Inflammatory macrophage (primary cell): Measurements from ENCODE around the gene MYOZ2.

Experiments used
- DNase-seq, 2 donors: peaks; one replicate each; pipeline ENCODE4 v3.0.0-alpha.2; 2020 to 2022
- total RNA-seq, 18 experiments: gene quantifications; one replicate each; lab custom pipeline; 2026; ENCODE audit warnings: mixed read lengths in 6 of 18, inconsistent platforms in 2 of 18; lab: John Stamatoyannopoulos, UW

The MYOZ2 gene
- 0 to 0.03 (median 0) reads per million in 18 experiments for total RNA-seq

DNA sequence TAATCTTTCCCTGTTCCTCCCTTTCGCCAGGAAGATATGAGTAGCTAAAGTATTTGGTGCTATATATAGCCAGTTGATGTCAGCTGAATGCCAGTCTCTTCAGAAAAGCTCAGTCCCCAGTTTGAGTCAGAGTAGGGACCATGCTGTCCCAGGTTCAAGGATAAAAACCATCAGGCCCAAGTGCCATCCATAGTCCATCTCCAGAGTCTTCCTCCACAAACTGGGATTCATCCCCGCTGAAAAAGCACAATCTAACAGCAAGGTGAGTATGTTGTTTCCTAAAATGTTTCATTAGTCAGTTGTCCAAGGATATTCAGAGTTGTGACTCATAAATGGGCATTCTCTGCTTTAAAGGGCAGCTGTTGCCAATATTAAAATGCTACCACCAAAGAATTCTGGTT, at the start of gene MYOZ2:
Gene MYOZ2, plus strand, starts transcription at position 112 of the 401 bp plus-strand sequence. CDS start 694 bp downstream, outside the sequence.
- no peak for DNase-seq

DNA sequence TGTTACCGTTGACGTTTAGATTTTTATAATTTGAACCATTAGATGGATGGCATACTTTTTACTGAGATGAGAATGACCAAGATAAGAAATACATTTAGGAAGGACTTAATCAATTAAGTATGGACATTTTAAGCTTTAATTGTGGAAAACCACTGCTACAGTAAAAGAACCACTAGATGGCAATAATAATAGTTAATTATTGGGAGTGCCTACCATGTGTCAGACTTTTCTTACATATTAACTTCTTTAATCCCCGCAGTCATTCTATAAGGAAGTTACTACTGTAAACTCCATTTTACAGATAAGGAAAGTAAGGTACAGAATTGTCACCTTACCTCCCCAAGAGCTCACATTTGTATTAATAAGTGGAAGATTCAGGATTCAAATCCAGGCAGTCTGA, 48.5 kb upstream of the MYOZ2 start:
- DNase-seq: peak in 1 of 2 donors; percentile 28

DNA sequence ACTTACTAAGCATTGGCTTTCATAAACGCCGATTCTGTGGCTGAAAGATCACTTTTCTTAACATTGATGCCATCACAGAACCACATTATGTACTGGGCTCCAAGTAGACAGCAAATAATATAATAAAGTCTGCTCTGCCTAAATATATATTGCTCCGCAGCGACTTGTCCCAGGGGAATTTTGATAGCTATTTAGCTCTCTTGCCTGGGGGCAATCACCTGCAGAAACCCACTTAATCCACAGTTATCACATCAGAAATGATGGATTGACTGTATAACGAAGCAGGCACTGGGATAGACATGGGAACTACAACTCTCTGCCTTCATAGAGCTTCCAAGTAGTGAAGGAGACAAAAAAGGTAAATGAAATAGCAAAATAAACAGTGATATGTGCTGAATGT, 48.0 kb upstream of the MYOZ2 start:
- DNase-seq: no peak

DNA sequence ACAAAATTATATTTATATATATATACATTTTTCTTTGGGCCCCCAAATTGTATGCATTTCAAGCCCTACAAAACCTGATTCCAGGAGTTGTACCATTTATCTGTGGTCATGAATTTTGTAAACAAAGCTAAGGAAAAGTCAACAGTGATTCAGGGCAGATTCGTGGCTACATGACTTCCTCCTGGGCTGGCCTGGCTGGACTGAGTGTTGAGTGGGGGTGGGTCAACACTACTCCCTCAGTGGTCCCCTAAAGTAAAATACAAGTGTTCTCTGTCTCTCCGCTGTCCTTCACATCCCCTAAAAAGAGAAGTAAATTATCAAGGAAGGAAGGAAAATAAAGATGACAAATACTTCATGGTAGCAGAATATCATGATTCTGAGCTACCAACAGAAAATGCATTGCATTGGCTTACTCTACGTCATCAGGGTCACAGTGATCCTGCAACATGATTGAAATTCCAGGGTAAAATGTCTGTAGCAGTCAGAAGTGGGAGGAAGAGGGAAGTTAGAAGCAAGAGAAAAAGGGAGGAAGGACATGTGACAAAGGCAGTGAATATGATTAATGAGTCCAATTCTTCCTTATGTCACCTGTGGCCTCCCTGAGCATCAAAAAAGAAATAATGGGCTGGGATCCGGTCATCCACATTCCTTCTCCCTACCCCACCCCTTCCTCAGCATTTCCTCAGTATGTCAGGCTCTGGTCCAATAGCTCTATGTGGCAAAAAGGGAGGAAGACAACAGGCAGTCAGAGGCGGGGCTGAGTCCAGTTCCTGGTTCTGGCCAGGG, 42.4 kb upstream of the MYOZ2 start:
- peak; percentile 17 to 28 for DNase-seq

DNA sequence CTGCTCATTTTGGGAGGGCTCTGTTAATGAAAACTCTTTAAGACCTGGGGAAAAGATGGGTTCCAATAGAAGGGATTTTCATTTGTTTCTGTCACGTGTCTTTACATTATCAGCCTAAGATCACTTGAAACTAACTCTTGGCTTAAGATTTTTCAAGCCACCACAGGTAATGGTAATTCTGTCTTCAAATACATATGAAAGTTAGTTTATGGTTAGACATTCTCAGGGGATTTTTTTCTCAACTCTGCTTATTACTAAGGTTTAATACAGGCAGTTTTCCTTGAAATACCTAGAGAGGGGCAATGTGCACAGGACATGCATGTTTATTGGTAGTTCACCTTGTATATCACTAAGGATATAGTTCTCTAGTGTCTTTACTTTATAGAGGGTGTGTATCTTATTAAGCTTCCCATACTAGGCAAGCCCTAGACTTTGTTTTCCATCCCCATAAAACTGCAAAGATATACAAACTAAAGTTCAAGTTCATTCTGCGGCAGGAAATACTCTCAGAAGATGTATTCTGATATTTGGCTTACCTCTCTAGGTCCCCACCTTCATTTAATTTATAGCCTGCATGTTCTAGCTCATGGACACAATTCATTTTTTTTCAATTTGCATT, 38.2 kb upstream of the MYOZ2 start:
- DNase-seq: no peak

DNA sequence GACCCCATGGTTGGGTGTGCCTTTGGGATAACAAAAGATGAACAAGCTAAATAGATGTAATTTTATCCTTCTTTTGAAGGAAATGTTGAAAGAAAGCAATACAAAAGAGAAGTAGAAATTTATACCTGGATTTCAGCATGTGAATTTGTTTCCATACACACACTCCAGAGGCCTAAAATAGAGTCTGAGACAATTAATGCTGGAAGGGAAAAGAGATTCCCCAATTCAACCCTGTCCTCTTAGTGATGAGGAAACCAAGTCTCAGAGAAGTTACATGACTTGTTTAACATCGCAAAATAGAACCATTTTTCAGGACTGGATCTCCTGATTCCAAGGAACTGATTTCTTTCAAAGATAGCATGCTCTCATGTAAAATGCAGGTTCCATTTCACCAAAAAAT, 37.3 kb upstream of the MYOZ2 start:
- DNase-seq: no peak

DNA sequence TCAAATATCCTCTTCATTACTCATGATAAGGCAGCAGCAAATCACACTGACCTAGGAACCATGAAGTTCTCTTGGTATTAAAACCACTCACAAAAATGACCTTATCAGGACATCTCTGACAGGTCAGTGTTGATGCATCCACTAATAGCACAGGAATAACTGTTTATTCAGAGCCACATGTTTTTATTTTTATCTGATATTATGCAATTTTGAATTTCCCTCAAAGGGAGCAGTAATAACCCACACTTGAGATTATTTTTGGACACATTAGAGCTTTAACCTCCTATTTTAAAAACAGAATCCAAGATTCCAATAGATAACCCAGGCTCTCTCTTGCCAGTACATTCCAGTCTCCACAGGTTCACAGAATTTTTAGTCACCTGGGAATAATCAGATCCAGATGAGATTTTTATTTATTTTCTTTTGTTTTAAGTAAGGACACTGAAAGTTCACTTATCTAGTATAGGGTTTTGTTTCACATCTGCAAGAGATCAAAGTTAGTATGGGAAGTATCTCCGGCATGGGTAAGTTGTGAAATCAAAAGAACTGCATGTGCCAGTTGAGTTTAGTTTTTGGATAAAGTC, 36.3 kb upstream of the MYOZ2 start:
- peak in 1 of 2 donors; percentile 24 for DNase-seq

DNA sequence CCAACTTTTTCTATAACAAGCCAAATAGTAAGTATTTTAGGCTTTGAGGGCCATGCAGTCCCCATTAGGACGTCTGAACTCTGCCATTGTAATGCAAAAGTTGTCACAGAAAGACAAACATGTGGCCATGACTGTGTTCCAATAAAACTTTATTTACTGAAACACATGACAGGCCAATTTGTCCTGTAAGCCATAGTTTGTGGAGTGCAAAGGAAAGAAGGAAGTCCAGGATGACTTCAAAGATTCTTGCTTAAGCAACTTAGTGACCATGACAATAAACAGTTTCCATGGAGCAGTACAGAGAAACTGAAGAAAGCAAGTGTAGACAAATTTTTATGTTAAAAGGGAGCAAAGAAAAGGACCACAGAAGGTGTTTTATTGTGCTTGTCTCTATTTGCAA, 35.0 kb upstream of the MYOZ2 start:
- peak; percentile 76 to 84 for DNase-seq

DNA sequence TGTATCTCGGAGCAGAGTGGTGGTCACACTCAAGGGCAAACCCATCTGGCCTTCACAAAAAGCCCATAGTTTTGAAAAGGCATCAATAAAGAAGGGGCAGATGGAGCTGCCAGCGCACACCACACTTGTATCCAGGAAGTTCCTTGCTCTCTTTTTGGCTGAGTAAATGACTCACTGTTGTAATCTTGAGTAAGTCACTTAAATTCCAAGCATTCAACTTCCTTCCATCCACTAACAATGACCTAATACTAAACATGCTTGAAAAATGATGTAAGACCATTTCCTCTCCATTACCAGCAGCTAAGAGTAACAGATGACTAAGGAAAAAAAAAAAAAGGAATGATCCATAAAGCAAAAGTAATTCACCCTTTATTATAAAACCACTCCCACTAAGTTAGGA, 32.4 kb upstream of the MYOZ2 start:
- peak; percentile 76 to 93 for DNase-seq

DNA sequence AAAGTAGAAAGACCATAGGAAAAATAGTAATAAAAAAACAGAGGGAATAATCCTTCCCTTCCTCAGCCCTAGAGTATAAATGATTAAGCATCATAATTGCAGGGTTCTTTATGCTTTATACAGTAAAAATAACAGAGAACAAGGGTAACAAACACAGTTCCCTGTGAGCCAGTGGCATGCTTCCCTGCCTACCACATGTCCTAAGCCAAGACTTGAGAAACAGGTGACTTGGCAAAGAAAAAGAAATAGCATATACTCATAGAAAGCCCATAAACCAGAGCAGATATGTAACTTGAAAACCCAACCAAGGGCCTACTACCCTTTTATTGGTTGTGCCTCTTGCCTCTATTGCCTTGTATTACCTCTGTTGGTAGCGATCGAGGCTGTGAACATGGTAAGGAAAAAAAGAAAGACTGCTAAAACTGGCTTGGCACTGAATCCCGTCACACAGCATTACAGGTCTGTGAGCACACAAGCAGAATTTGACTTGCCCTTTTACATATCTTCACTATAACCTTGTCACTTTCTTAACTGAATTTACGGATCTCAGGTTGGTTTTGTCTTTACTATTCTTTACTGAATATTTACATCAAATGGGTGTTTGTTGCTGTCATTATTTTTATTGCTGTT, 30.9 kb upstream of the MYOZ2 start:
- DNase-seq: no peak

DNA sequence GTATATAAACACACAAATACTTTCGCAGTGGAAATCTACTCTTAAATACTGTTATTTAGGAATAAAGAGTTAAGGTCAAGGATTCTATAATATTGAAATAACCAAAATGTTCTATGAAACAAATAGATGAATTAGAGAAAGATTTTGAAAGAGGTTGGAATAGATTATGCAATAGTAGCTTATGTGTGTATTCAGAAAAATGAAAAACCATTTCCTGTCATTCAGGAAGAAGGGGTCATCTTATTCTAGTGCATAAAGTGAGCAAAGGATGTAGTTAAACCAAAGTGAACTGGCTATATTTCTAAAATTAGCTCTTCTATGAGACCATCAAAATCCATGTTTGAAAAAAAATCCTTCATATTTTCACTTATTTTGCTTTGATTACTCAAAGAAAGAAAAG, 30.0 kb upstream of the MYOZ2 start:
- DNase-seq: peak in 1 of 2 donors; percentile 19

DNA sequence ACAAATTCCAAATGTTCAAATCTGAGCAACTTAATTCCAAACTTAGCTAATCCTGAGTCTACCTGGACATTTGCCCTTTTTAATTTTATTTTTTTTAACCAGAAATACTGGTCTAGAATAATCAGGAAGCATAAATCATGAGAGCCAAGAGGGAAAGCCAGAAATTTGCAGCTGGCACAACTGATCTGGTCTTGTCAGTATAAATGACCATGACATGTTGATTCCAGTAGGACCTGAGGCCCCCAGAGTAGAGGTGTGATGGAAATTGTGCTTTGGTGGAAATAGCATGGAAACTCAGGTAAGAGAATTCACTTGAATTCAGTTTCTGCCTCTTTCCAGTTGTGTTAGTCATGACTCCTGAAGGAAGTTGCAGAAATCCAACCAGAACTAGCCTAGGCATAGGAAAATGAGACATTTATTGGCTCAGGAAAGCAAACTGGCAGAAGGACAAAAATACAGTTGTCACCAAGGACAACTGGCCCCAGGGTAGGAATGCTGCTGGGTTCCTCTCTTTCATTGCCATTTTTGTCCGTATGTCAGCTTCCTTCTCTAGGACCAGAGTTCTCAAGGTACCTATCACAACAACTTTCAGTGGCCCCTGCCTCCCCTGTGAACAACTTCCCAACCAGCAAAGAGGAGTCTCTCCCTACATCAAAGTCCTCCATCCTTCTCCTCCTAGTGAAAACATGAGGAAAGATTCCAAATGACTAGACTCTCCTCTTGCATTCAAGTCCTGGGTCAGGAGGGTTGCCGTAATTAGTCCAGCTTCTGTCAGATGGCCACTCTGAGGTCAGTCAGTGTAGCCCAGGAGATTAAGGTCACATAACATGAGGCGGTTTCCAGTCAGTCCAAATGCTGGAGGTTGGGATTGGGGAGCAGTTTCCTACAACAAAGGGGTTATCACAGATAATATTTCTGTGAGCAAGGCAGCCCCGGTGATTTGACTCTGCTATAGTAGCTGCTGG, 29.3 kb upstream of the MYOZ2 start:
- DNase-seq: no peak

DNA sequence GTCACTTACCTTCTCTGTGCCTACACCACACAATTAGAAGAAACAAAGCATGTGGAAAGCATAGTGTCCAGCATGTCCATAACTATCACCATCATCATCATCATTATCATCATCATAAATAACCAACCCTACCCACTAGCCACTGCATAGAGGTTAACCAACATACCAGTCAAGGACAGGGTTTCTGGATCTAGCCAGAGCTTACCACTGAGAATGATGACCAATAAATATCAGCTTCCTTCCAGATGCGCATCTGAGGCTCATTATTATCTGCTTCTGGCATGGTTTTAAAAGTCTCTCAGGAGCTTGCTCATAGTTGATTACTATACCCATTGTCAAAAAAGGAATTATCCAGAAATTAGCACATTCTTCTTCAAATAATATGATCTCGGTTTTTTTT, 25.5 kb upstream of the MYOZ2 start:
- no peak for DNase-seq

DNA sequence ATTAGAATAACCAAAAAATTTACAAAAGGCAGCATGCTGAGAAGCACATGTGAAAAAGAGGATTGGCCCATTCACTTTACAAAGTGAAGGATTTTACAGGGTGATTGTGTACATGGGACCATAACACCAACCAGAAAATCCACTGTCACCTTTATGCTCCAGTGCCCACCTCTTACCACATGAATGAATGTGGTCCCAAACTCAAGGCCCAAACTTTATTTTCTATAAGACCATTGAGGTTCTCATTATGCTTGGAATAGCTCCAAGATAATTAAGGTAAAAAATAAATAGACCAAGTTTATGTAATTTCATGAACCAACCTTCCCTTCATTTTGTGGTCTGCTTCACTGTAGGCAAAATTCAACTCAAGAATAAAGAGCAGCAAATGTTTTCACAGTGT, 24.3 kb upstream of the MYOZ2 start:
- no peak for DNase-seq

DNA sequence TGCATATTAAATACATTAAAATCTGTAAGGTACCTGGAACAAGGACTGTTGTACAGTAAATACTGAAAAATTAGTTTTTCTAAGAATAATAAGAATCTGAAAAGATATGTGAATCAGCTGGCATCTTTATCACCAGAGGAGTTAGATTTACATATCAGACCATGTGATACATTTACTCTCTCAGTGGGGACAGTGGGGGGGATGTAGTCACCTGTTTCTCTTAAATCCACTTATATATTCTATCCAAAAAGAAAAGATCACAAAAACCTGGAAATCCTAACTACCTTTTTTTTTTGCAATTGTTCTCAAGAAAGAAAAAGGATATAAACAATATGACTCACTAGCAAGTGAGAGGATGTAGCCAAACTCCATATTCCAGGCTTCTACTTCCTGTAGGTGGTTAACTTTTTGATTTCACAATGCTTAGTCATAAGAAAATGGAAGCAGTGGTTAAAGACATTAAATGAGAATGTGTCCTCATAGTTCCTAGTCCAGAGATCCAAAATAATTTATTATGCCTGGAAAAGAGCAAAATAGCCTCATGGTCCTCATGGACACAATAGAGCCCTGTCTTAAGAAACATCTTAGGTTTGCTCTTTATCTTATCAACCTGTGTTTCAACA, 22.5 kb upstream of the MYOZ2 start:
- DNase-seq: peak; percentile 78 to 92

DNA sequence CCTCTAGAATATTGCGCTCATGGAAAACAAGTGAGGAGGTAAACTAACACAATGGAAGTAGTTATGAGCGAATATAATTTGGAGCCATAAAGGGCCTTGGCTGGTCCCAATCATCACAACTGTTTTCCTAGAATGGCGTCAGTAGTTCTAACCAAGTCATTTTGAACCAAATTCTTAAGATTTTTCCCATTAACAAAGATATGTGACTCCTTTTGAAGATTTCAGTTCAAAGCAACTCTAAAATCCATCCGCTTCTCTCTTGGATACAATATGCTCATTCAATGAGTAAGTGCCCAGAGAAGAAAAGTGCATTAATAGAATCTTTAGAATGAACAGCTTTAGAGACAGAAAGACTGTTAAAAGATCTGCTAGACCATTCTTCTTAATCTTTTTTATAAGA, 19.6 kb upstream of the MYOZ2 start:
- no peak for DNase-seq

DNA sequence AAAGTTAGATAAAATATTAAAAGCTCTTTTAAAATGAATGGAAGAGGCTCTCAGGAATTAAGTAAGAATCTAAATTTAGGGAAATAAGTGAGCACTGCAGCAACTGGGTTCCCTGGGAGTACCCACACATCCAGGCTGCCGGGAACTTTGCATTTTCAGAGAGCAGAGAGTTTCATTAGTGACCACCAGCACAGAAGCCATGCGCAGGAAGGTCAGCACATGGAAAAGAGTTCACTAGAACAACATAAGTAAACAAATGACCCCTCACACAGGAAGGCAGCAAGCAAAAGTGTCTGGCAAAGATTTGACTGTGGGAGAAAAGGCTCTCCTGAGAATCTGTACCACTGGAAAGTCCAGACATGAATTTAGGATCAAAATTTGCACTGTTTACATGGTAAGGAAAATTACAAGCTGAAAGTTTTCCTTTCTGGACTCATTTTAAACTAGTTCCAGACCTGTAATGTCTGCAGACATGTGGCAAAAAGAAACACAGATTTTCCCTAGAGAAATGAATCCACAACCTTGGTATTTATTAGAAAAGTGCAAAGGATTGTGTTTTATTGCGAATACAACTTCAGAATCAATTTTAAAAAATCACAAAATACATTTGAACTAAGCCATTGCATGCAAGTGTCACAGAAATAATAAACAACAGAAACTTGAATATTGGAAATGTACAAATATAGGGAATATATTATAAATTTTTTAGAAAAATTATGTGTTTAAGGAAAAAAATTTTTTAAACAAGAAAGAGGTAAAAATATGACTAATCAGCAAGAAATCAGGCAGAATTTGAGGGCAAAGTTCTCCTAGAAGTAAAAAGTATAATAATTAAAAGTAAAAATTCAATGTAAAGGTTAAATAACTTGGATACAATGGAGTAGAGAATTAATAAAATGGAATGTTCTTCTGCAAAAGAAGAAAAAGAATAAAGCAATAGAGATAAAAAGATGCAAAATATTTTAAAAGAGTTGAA, 18.4 kb upstream of the MYOZ2 start:
- peak in 1 of 2 donors; percentile 19 for DNase-seq

DNA sequence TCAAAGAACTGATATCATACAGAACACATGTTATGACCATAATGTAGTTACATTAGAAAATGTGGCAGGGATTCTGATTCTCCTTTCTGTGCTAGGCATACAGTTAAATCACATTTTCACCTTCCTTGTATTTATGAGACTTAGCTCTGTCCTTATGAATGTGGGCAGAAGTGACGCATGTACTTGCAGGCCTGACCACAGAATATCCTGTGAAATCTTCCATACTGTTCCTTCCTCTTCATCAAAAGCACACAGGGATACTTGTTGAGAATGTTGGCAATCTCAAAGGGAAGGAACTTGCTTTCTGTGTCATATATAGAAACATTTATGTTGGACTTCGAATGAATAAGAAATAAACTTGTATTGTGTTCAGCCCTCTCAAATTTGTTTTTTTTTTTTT, 17.2 kb upstream of the MYOZ2 start:
- DNase-seq: peak; percentile 87

DNA sequence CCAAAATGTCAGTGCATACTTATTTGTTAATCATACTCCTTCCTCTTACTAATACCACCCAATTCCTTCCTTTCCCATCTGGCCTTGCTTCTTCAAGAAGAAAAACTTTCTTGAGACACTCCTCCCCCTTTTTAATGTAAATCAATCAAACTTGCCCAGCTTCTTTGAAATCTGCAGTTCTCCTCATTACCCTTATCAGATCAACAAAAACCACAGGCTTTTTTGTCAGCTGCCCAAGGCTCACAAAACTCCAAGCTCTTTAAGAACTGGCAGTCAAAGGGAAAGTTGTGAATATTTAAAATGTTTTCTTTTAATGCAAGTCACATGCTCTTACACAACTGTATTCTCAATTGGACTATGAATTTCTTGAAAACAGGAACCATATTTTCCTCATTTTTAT, 11.3 kb upstream of the MYOZ2 start:
- DNase-seq: peak; percentile 17 to 57

DNA sequence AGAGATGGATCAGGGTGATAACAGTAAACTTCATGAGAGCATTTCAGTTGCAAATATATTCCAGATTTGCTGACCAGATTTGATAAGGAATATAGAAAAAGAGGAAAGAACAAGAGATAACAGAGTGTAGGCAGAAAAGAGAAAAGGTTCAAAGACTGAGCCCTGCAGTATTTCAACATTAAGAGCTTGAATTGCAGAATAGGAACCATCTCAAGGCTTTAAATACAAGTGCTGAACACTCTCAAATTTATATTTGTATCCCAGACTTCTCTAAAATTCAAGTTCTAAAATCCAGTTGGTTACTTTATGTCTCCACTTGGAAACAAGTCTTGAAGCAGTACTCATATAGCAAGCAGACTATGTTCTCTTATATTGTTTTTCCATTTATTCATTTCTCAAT, 9.7 kb upstream of the MYOZ2 start:
- peak; percentile 17 to 38 for DNase-seq
